ENCODE data around the gene OR3A2.
"Not testable (repeated sequence)": the region's sequence is repeated elsewhere in the genome, so short reads cannot be mapped to it uniquely, and the experiment has no call there.

OR3A2 gene

DNA sequence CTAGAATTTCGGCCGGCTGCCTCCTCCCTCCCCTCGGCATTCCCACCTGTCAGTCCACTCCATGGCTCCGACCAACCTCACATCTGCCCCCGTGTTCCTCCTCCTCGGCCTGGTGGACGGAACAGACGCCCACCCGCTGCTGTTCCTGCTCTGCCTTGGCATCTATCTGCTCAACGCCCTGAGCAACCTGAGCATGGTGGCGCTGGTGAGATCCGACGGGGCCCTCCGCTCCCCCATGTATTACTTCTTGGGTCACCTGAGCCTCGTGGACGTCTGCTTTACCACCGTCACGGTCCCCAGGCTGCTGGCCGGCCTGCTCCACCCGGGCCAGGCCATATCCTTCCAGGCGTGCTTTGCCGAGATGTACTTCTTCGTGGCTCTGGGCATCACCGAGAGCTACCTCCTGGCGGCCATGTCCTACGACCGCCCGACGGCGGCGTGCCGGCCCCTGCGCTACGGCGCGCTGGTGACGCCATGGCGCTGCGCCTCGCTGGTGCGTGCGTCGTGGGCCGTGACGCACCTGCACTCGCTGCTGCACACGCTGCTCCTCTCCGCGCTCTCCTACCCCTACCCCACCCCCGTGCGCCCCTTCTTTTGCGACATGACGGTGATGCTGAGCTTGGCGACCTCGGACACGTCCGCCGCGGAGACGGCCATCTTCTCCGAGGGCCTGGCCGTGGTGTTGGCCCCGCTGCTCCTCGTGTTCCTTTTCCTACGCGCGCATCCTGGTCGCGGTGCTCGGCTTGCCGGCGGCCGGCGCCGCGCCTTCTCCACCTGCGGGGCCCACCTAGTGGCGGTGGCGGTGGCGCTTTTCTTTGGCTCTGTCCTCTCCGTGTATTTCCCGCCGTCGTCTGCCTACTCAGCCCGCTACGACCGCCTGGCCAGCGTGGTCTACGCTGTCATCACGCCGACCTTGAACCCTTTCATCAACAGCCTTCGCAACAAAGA lies at the start of gene OR3A2:
OR3A2 (minus strand) TSS at position 440 of the 948 bp plus-strand sequence.
- Mint-ChIP-seq H3K4me1 (ENCODE audit: low read depth) (no peaks in the 10 kb centered on the region), H3K4me3 (peak within 1 kb of the TSS; percentile 52), H3K27me3 (peaks cover 56% of the 10 kb centered on the region), H3K27ac (no peak within 1 kb of the TSS), H3K36me3 (ENCODE audit: low read depth) (no peaks in the 10 kb centered on the region), H3K9me3 (no peaks in the 10 kb centered on the region)
- DNase-seq = no peak

DNA sequence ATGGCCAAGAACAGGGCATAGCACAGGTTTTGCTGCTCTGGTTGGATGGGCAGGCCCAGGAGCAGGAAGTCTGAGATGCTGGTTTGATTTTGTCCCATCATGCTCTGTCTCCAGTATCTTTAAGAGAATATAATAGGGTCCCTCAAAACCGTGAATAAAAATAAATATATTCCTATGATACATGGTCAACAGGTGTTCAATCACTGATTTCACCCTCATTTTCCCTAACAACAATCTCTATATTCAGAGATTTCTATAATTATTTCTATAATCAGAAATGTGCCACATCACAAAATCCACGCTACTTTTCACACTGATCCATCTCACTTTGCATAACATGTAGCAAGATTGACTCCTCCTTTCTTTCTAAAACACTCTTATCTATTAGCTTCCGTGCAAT lies 47.6 kb upstream of the OR3A2 start, which contains the start of gene OR1E2:
OR1E2 (minus strand) TSS at position 101 of the 400 bp plus-strand sequence; CDS start at position 101, 0 bp downstream.
- Mint-ChIP-seq H3K36me3 (ENCODE audit: low read depth) (no peaks in the 10 kb centered on the region), H3K27me3 (peaks cover 35% of the 10 kb centered on the region), H3K9me3 (peaks cover 6% of the 10 kb centered on the region), H3K4me1 (ENCODE audit: low read depth) (no peaks in the 10 kb centered on the region), H3K27ac (no peak within 1 kb of the TSS), H3K4me3 (no peak within 1 kb of the TSS)
- no peak for DNase-seq

DNA sequence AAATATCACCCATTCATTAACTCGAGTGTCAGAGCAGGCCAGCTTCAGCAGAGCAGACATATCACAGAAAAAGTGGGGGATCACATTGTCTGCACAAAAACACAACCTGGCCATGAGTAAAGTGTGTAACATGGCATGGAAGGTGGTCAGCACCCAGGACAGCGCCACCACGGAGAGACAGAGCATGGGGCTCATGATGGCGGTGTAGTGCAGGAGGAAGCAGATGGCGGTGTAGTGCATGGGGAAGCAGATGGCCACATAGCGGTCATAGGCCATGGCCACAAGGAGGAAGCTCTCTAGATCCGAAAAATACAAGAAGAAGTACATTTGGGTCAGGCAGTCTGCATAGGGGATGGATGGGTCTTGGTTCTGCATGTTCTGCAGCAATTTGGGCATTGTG lies 47.1 kb upstream of the OR3A2 start:
- H3K36me3 Mint-ChIP-seq (ENCODE audit: low read depth); H3K9me3 Mint-ChIP-seq; H3K4me1 Mint-ChIP-seq (ENCODE audit: low read depth); H3K27ac Mint-ChIP-seq; H3K4me3 Mint-ChIP-seq; DNase-seq: not testable (repeated sequence)
- peaks cover 37% of the 10 kb centered on the region for H3K27me3 Mint-ChIP-seq

DNA sequence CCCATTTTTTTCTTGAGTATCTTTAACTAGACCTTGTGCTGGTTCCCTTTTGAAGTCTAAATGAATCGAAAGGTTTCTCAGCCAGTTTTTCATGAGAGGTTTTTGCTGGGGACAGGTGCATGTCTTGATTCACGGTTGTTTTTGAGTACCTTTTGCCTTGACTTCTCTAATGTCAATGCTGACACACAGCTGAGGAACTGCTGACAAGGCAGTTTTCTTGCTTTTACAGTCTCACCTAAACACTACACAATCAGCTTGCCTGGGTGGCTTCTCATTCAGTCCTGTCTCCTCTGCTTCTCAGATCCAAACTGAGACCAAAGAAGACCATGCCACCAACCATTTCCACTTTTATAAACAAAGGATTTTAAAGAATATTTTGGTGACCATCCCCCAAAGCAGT lies 32.1 kb upstream of the OR3A2 start:
- H3K36me3 Mint-ChIP-seq (ENCODE audit: low read depth) = no peaks in the 10 kb centered on the region
- H3K4me1 Mint-ChIP-seq (ENCODE audit: low read depth) = no peaks in the 10 kb centered on the region
- peaks cover 24% of the 10 kb centered on the region for H3K27me3 Mint-ChIP-seq

DNA sequence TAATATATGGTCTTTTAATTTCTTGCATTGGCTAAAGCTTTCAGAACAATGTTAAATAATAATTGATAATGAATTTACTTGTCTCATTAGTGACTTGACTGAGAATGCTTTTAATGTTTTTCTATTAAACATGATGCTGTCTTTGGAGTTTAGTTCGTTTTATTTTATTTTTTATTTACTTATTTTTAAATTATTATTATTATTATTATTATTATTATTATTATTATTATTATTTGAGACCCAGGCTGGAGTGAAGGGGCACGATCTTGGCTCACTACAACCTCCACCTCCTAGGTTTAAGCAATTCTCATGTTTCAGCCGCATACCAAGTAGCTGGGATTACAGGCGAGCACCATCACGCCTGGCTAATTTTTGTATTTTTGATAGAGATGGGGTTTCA lies 29.5 kb upstream of the OR3A2 start:
- peaks cover 26% of the 10 kb centered on the region for H3K27me3 Mint-ChIP-seq
- H3K4me3 Mint-ChIP-seq = no peak overlapping the region
- H3K4me1 Mint-ChIP-seq (ENCODE audit: low read depth) = peaks cover 2% of the 10 kb centered on the region
- H3K36me3 Mint-ChIP-seq (ENCODE audit: low read depth) = no peaks in the 10 kb centered on the region
- H3K9me3 Mint-ChIP-seq = no peaks in the 10 kb centered on the region
- H3K27ac Mint-ChIP-seq = no peak overlapping the region
- DNase-seq = no peak

More for the DNA sequence above, 32.1 kb upstream of the OR3A2 start:
- H3K9me3 Mint-ChIP-seq = no peaks in the 10 kb centered on the region
- H3K27ac Mint-ChIP-seq = no peak overlapping the region
- DNase-seq = no peak
- H3K4me3 Mint-ChIP-seq = no peak overlapping the region

DNA sequence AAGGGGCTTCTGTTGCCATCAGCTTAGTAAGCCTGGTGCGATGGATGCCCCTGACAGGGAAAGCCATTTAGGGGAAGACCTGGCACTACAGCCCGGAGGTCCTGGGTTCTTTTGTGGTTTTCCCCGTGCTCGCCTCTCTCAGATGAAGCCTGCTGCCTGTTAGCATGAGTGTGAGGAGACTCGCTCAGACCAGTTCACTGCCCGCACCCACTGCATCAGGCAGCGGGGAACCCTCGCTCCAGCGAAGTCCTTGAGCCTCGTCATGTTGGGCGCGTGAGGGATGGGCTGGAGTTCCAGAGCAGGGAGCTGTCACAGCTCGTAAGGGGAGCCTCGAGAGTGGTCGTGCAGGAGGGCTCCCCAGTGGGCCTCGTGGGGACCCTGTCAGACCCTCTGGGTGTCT lies 26.1 kb upstream of the OR3A2 start:
- not testable (repeated sequence) for H3K36me3 Mint-ChIP-seq (ENCODE audit: low read depth); H3K4me1 Mint-ChIP-seq (ENCODE audit: low read depth); H3K27ac Mint-ChIP-seq; H3K4me3 Mint-ChIP-seq; DNase-seq
- peaks cover 15% of the 10 kb centered on the region for H3K9me3 Mint-ChIP-seq
- peaks cover 47% of the 10 kb centered on the region for H3K27me3 Mint-ChIP-seq

DNA sequence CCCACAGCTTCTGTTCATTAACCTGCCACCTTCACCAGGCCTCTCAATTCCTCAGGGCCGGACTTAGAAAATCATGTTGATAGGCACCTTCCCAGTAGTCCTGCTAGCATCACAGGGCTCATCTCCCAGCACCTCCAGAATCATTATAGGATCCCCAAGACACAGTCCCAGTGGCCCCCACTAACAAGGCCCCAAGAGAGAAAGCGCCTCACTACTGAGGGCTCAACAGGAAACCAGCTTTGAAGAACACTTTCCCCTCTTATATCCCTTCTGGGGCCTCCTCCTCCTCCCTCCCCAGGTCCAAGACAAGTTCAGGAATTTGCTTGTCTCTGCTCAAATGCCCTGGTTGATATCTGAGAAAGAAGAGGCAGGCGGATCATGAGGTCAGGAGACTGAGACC lies 25.0 kb upstream of the OR3A2 start, which contains the start of gene OR3A3:
OR3A3 (plus strand) TSS at position 301 of the 400 bp plus-strand sequence.
- Mint-ChIP-seq H3K36me3 (ENCODE audit: low read depth) (no peaks in the 10 kb centered on the region), H3K9me3 (peaks cover 17% of the 10 kb centered on the region), H3K27me3 (peaks cover 56% of the 10 kb centered on the region), H3K27ac (no peak within 1 kb of the TSS), H3K4me1 (ENCODE audit: low read depth) (peaks cover 2% of the 10 kb centered on the region), H3K4me3 (no peak within 1 kb of the TSS)
- no peak for DNase-seq

DNA sequence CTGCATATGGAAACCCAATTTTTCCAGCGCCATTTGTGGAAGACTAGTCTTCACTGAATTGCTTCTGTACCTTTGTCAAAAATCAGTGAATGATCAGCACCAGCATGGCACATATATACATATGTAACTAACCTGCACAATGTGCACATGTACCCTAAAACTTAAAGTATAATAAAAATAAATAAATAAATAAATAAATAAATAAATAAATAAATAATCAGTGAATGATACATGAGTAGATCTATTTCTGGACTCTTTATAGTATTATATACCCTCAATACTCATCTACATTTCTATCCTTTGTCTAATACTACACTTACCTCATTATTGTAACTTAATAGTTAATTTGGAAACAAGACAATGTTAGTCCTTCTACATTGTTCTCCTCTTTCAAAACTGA lies 17.7 kb upstream of the OR3A2 start:
- H3K27ac Mint-ChIP-seq; H3K36me3 Mint-ChIP-seq (ENCODE audit: low read depth); H3K4me3 Mint-ChIP-seq; H3K4me1 Mint-ChIP-seq (ENCODE audit: low read depth); DNase-seq: not testable (repeated sequence)
- Mint-ChIP-seq H3K27me3 (peaks cover 42% of the 10 kb centered on the region), H3K9me3 (peaks cover 16% of the 10 kb centered on the region)

DNA sequence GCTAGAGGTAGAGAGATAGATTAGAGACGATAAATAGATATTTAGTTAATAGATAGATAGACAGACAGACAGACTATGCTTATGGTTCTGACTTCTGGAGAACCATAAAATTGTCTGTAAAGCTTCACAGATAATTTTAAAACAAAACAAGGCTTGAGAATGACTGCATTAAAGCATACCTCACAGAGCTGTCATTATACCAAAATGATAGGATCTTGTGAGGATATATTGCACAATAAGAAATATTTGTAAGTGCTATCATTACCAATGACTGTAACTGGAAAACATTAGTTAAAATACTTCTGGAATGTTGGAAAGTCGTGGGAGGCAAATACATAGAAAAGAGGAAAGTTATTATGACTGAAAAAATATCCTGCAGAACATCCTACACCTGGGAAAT lies 15.7 kb upstream of the OR3A2 start:
- Mint-ChIP-seq H3K9me3 (no peaks in the 10 kb centered on the region), H3K36me3 (ENCODE audit: low read depth) (no peaks in the 10 kb centered on the region), H3K4me3 (no peak overlapping the region), H3K27ac (no peak overlapping the region), H3K4me1 (ENCODE audit: low read depth) (no peaks in the 10 kb centered on the region), H3K27me3 (peaks cover 26% of the 10 kb centered on the region)
- DNase-seq = no peak

DNA sequence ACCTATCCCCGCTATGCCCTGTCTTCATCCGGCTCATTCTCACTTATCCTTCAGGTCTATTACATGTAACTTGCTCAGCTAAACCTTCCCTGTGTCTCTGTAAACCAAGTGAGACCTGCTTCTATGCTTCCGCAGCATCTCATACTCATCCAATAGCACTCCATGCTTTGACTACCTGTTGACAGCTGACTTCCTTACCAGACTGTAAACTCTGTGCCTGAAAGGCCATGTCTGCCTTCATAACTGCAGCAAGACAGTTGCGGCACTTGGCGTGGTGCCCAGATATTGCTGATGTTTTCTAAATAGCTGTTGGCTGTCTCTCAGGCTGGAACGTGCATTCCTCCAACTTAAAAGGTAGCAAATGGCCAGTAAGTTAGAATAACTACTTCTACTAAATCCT lies 13.9 kb upstream of the OR3A2 start:
- H3K9me3 Mint-ChIP-seq = no peaks in the 10 kb centered on the region
- no peak for DNase-seq
- H3K4me1 Mint-ChIP-seq (ENCODE audit: low read depth) = no peaks in the 10 kb centered on the region
- H3K4me3 Mint-ChIP-seq = no peak overlapping the region
- peaks cover 26% of the 10 kb centered on the region for H3K27me3 Mint-ChIP-seq
- no peaks in the 10 kb centered on the region for H3K36me3 Mint-ChIP-seq (ENCODE audit: low read depth)
- H3K27ac Mint-ChIP-seq = no peak overlapping the region

DNA sequence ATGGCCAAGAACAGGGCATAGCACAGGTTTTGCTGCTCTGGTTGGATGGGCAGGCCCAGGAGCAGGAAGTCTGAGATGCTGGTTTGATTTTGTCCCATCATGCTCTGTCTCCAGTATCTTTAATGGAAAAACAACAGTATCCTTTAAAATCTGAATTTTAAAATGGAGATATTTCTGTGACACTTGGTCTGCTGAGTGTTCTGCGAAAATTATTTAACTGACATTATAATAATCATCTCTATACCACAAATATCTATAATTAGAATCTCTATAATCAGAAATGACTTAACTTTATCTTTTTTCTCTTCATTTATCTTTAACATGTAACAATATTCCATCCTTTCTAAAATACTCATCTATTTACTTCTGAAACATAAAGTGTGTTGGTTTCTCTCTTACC lies 12.2 kb upstream of the OR3A2 start, which contains the start of gene OR1E1:
OR1E1 (minus strand) TSS at position 101 of the 400 bp plus-strand sequence; CDS start at position 101, 0 bp downstream.
- H3K36me3 Mint-ChIP-seq (ENCODE audit: low read depth) = no peaks in the 10 kb centered on the region
- no peak within 1 kb of the TSS for H3K27ac Mint-ChIP-seq
- no peaks in the 10 kb centered on the region for H3K4me1 Mint-ChIP-seq (ENCODE audit: low read depth)
- peaks cover 33% of the 10 kb centered on the region for H3K27me3 Mint-ChIP-seq
- no peaks in the 10 kb centered on the region for H3K9me3 Mint-ChIP-seq
- H3K4me3 Mint-ChIP-seq = no peak within 1 kb of the TSS
- DNase-seq = no peak

DNA sequence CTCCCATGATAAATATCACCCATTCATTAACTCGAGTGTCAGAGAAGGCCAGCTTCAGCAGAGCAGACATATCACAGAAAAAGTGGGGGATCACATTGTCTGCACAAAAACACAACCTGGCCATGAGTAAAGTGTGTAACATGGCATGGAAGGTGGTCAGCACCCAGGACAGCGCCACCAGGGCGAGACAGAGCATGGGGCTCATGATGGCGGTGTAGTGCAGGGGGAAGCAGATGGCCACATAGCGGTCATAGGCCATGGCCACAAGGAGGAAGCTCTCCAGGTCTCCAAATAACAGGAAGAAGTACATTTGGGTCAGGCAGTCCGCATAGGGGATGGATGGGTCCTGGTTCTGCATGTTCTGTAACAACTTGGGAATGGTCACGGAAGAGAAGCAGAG lies 11.7 kb upstream of the OR3A2 start:
- peak; percentile 35 for DNase-seq
- not testable (repeated sequence) for H3K9me3 Mint-ChIP-seq; H3K4me3 Mint-ChIP-seq; H3K36me3 Mint-ChIP-seq (ENCODE audit: low read depth); H3K4me1 Mint-ChIP-seq (ENCODE audit: low read depth); H3K27ac Mint-ChIP-seq
- H3K27me3 Mint-ChIP-seq = peaks cover 33% of the 10 kb centered on the region

DNA sequence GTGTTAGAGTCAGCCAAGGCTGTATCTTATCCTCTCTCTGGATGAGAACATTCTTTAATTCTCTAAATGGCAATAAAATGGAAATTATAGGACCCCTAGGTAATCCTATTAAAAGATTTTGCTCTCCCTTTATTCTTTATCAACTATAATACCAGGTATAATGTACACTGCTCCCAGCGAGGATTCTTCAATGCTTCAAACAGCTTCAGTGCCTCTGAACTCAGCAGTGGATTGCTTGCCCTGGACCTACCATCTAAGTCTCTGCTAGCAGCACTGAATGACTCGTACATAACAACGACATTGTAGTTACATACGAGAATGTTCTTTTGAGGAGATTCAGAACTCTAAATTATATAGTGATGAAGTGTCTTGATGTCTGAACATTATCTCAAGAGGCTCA lies 3.7 kb upstream of the OR3A2 start:
- H3K27ac Mint-ChIP-seq = no peak overlapping the region
- H3K36me3 Mint-ChIP-seq (ENCODE audit: low read depth) = no peaks in the 10 kb centered on the region
- DNase-seq = no peak
- H3K4me1 Mint-ChIP-seq (ENCODE audit: low read depth) = no peaks in the 10 kb centered on the region
- no peaks in the 10 kb centered on the region for H3K9me3 Mint-ChIP-seq
- no peak overlapping the region for H3K4me3 Mint-ChIP-seq
- peaks cover 42% of the 10 kb centered on the region for H3K27me3 Mint-ChIP-seq

DNA sequence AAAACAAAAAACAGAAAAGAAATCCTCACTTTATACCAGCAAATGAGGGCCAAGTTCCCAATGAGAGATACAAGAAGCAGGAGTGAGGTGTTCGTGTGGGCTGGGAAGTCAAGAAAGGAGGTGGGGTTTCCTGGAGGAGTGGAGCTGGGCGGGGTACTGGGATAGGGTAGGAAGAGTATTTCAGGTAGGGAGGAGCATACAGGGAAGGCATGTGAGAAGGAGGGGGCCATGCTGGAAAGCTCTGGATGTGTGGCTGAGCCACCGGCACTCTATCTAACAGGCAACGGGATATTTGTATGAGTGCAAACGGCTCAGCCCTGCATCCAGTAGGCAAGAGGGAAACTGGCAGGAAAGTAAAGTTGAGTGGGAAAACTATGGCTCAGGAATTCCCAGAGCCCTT lies 4.2 kb downstream of the OR3A2 start:
- DNase-seq = no peak
- H3K9me3 Mint-ChIP-seq = no peaks in the 10 kb centered on the region
- H3K4me3 Mint-ChIP-seq = no peak overlapping the region
- no peaks in the 10 kb centered on the region for H3K4me1 Mint-ChIP-seq (ENCODE audit: low read depth)
- peaks cover 66% of the 10 kb centered on the region for H3K27me3 Mint-ChIP-seq
- no peak overlapping the region for H3K27ac Mint-ChIP-seq
- no peaks in the 10 kb centered on the region for H3K36me3 Mint-ChIP-seq (ENCODE audit: low read depth)

DNA sequence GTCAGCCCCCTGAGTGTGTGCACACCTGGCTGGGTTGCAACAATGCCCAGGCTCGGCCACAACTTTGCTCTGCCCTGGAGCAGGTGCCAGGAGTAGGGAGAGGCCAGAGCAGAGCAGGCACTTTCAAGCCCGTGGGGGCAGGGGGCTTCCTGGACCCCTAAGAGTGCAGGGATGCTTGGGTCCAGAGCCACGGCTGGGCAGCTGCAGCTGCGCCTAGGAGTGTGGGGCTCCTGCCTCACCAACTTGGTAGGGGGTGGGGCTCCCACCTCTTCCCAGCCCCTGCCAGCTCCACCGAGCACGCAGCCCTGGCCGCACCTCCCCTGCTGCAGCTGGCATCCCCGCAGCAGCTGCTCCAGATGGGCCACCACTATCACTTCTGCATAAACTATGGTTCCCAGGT lies 7.8 kb downstream of the OR3A2 start:
- Mint-ChIP-seq H3K27me3 (peaks cover 43% of the 10 kb centered on the region), H3K4me3 (no peak overlapping the region), H3K36me3 (ENCODE audit: low read depth) (no peaks in the 10 kb centered on the region)

More for the DNA sequence above, 7.8 kb downstream of the OR3A2 start:
- Mint-ChIP-seq H3K4me1 (ENCODE audit: low read depth) (no peaks in the 10 kb centered on the region), H3K27ac (no peak overlapping the region), H3K9me3 (peaks cover 13% of the 10 kb centered on the region)
- no peak for DNase-seq
